IMR-90 (cell line): Measurements from ENCODE around the gene RRAGC. TPM values are rescaled to one million over a fixed set of nuclear protein-coding genes. Genes with fewer than 3 reads are reported as not detected.

Experiments
- ATAC-seq: fragments of 200-7000 bp; cut with Tn5 transposase; 2 replicates; pipeline ENCODE4 v1.9.1; 2020; ENCODE audit warnings: low read depth, mild to moderate bottlenecking, moderate library complexity
- BruUV-seq: library from RNA; stranded (reverse); fragments of 400-500 nt; replicated peaks from 2 replicates; lab custom pipeline; 2021; lab: Mats Ljungman, UMichigan
- CTCF ChIA-PET: fragments of 300-600 bp; formaldehyde crosslinking; extraction: SDS; loops from one replicate; lab custom pipeline; 2021; ENCODE audit warnings: antibody characterized with exemption; lab: Yijun Ruan, JAX
- POLR2A ChIA-PET: fragments of 300-600 bp; sonication (Branson Sonifier 250); formaldehyde crosslinking; loops from one replicate; lab custom pipeline; 2022; ENCODE audit warnings: antibody characterized with exemption; ENCODE audit not compliant: unreplicated experiment; lab: Charles Lee
- DNase-seq: peaks from one replicate; pipeline ENCODE4 v3.0.0; 2013
- H2AFZ ChIP-seq: replicated peaks from 2 replicates; pipeline ENCODE3; 2013; ENCODE audit warnings: low read length, mild to moderate bottlenecking; ENCODE audit not compliant: poor library complexity
- H2AK5ac ChIP-seq: 2 replicates; pipeline ENCODE4 v1.6.1; 2013; ENCODE audit warnings: low read depth, low read length, inconsistent platforms
- H2AK9ac ChIP-seq: replicated peaks from 2 replicates; pipeline ENCODE3; 2013; ENCODE audit warnings: mild to moderate bottlenecking, low read depth, low read length, moderate library complexity; ENCODE audit not compliant: poor library complexity
- H2BK120ac ChIP-seq: 2 replicates; pipeline ENCODE4 v1.6.1; 2013; ENCODE audit warnings: low read depth, low read length, inconsistent platforms
- H2BK15ac ChIP-seq: 3 replicates; pipeline ENCODE4 v1.6.1; 2013; ENCODE audit warnings: low read depth, low read length, inconsistent platforms
- H2BK20ac ChIP-seq: 2 replicates; pipeline ENCODE4 v1.6.1; 2013; ENCODE audit warnings: low read depth, mild to moderate bottlenecking, inconsistent platforms, low read length, moderate library complexity
- H2BK5ac ChIP-seq: 2 replicates; pipeline ENCODE4 v1.6.1; 2013; ENCODE audit warnings: mild to moderate bottlenecking, low read depth, low read length, inconsistent platforms; ENCODE audit not compliant: poor library complexity, severe bottlenecking
- H3K14ac ChIP-seq: replicated peaks from 2 replicates; pipeline ENCODE4 v1.6.1; 2013; ENCODE audit warnings: low read depth, low read length, inconsistent platforms
- H3K18ac ChIP-seq: 2 replicates; pipeline ENCODE4 v1.6.1; 2013; ENCODE audit warnings: low read depth, low read length, control low read depth
- H3K23ac ChIP-seq: 2 replicates; pipeline ENCODE4 v1.6.1; 2013; ENCODE audit warnings: low read depth, low read length, inconsistent platforms
- H3K27ac ChIP-seq: 2 replicates; pipeline ENCODE4 v1.5.1; 2013; ENCODE audit warnings: mild to moderate bottlenecking, control low read depth, low read length; ENCODE audit not compliant: insufficient read depth
- H3K27me3 ChIP-seq: 2 replicates; pipeline ENCODE4 v1.6.1; 2013; ENCODE audit warnings: low read length; ENCODE audit not compliant: control insufficient read depth, insufficient read depth
- H3K36me3 ChIP-seq: 2 replicates; pipeline ENCODE4 v1.6.1; 2013; ENCODE audit warnings: low read length, mixed read lengths; ENCODE audit not compliant: control insufficient read depth, insufficient read depth
- H3K4ac ChIP-seq: 2 replicates; pipeline ENCODE4 v1.6.1; 2013; ENCODE audit warnings: low read depth, low read length, inconsistent platforms
- H3K4me1 ChIP-seq: 2 replicates; pipeline ENCODE4 v1.6.1; 2013; ENCODE audit warnings: low read length, mixed read lengths; ENCODE audit not compliant: control insufficient read depth, insufficient read depth
- H3K4me2 ChIP-seq: 2 replicates; pipeline ENCODE4 v1.6.1; 2013; ENCODE audit warnings: low read depth, mild to moderate bottlenecking, control low read depth, low read length, moderate library complexity
- H3K4me3 ChIP-seq: 2 replicates; pipeline ENCODE4 v1.5.1; 2013; ENCODE audit warnings: low read depth, mild to moderate bottlenecking, control low read depth, low read length, moderate library complexity; ENCODE audit not compliant: insufficient read depth
- H3K56ac ChIP-seq: 2 replicates; pipeline ENCODE4 v1.6.1; 2013; ENCODE audit warnings: low read length, inconsistent platforms; ENCODE audit not compliant: insufficient read depth; ENCODE audit errors: extremely low read depth
- H3K79me1 ChIP-seq, 2 experiments: 2 replicates each; pipeline ENCODE4 v1.6.1; 2013; ENCODE audit warnings: low read length in 2 of 2, inconsistent platforms in 1 of 2, low read depth in 1 of 2
- H3K9ac ChIP-seq: 2 replicates; pipeline ENCODE4 v1.6.1; 2013; ENCODE audit warnings: low read depth, low read length, control low read depth
- H3K9me1 ChIP-seq: 2 replicates; pipeline ENCODE4 v1.6.1; 2013; ENCODE audit warnings: low read length, inconsistent platforms; ENCODE audit not compliant: insufficient read depth
- H3K9me3 ChIP-seq: 2 replicates; pipeline ENCODE4 v1.6.1; 2013; ENCODE audit warnings: low read length; ENCODE audit not compliant: control insufficient read depth, insufficient read depth
- H4K20me1 ChIP-seq: 2 replicates; pipeline ENCODE4 v1.6.1; 2013; ENCODE audit warnings: low read length, inconsistent platforms; ENCODE audit not compliant: insufficient read depth
- H4K5ac ChIP-seq: 2 replicates; pipeline ENCODE4 v1.6.1; 2013; ENCODE audit warnings: mild to moderate bottlenecking, low read depth, low read length, control low read depth
- H4K8ac ChIP-seq, 2 experiments: 2 replicates each; pipeline ENCODE4 v1.6.1; 2013; ENCODE audit warnings: low read depth in 2 of 2, low read length in 2 of 2, control low read depth in 1 of 2, inconsistent platforms in 1 of 2
- H4K91ac ChIP-seq: 2 replicates; pipeline ENCODE4 v1.6.1; 2013; ENCODE audit warnings: low read depth, low read length, inconsistent platforms; ENCODE audit not compliant: insufficient read depth
- BHLHE40 ChIP-seq: fragments of 150-350 bp; IDR thresholded peaks from 2 replicates; pipeline ENCODE4 v1.6.1; 2016; ENCODE audit warnings: mild to moderate bottlenecking, low read depth, low read length
- CEBPB ChIP-seq: IDR thresholded peaks from 2 replicates; pipeline ENCODE4 v1.6.1; 2012; ENCODE audit warnings: low read depth, low read length, improper control_type of control experiment
- CHD1 ChIP-seq: IDR thresholded peaks from 2 replicates; pipeline ENCODE4 v1.6.1; 2012; ENCODE audit warnings: low read depth, low read length, improper control_type of control experiment
- CTCF ChIP-seq: conservative IDR thresholded peaks from 2 replicates; pipeline ENCODE4 v1.5.1; 2012; ENCODE audit warnings: mild to moderate bottlenecking, low read depth, low read length, improper control_type of control experiment
- ELK1 ChIP-seq: fragments of 150-350 bp; IDR thresholded peaks from 2 replicates; pipeline ENCODE4 v1.6.1; 2016; ENCODE audit warnings: low read depth, mild to moderate bottlenecking, low read length, moderate library complexity, borderline replicate concordance
- FOS ChIP-seq: fragments of 150-350 bp; IDR thresholded peaks from 2 replicates; pipeline ENCODE4 v1.6.1; 2016; ENCODE audit warnings: low read depth, low read length
- MAFK ChIP-seq: IDR thresholded peaks from 2 replicates; pipeline ENCODE4 v1.6.1; 2012; ENCODE audit warnings: low read depth, low read length, improper control_type of control experiment
- MAZ ChIP-seq: IDR thresholded peaks from 2 replicates; pipeline ENCODE4 v1.6.1; 2012; ENCODE audit warnings: low read depth, mild to moderate bottlenecking, low read length, improper control_type of control experiment, moderate library complexity, borderline replicate concordance
- MXI1 ChIP-seq: IDR thresholded peaks from 2 replicates; pipeline ENCODE4 v1.6.1; 2012; ENCODE audit warnings: low read depth, mild to moderate bottlenecking, low read length, moderate library complexity, borderline replicate concordance
- NFE2L2 ChIP-seq: fragments of 150-350 bp; IDR thresholded peaks from 2 replicates; pipeline ENCODE4 v1.6.1; 2016; ENCODE audit warnings: low read depth, mild to moderate bottlenecking, low read length
- POLR2A ChIP-seq: IDR thresholded peaks from 2 replicates; pipeline ENCODE4 v1.6.1; 2012; ENCODE audit warnings: mild to moderate bottlenecking, low read depth, low read length
- RAD21 ChIP-seq: IDR thresholded peaks from 2 replicates; pipeline ENCODE4 v1.6.1; 2012; ENCODE audit warnings: low read length, improper control_type of control experiment
- RCOR1 ChIP-seq: IDR thresholded peaks from 2 replicates; pipeline ENCODE4 v1.6.1; 2012; ENCODE audit warnings: mild to moderate bottlenecking, low read length, improper control_type of control experiment; ENCODE audit not compliant: insufficient replicate concordance
- RFX5 ChIP-seq: IDR thresholded peaks from 2 replicates; pipeline ENCODE4 v1.8.0; 2012; ENCODE audit warnings: low read depth, mild to moderate bottlenecking, low read length, moderate library complexity
- SMC3 ChIP-seq: fragments of 150-350 bp; IDR thresholded peaks from 2 replicates; pipeline ENCODE4 v1.6.1; 2016; ENCODE audit warnings: low read depth, mild to moderate bottlenecking, antibody characterized with exemption, low read length, moderate library complexity
- USF2 ChIP-seq: fragments of 150-350 bp; IDR thresholded peaks from 2 replicates; pipeline ENCODE4 v1.6.1; 2017; ENCODE audit warnings: mild to moderate bottlenecking, antibody characterized with exemption, low read length, low read depth
- WGBS, 2 experiments: methylation state at CpG; one replicate each; pipeline versions ENCODE4 v1.1.5 to v1.1.7; 2013; ENCODE audit warnings: missing lambda C conversion rate in 2 of 2; ENCODE audit not compliant: insufficient read length in 1 of 2; ENCODE audit errors: extremely low coverage in 2 of 2; 5-methylcytosine and 5-hydroxymethylcytosine counted together
- dilution Hi-C: fragments of 300-500 bp; cut with HindIII; formaldehyde crosslinking; loops from one replicate; pipeline ENCODE4 v1.14.3; 2018; ENCODE audit warnings: low sequenced_read_pairs; ENCODE audit not compliant: unreplicated experiment
- in situ Hi-C: fragments of 300-500 bp; cut with MboI; formaldehyde crosslinking; loops from 3 replicates; pipeline ENCODE4 v1.14.3; 2019; ENCODE audit warnings: low sequenced_read_pairs, inconsistent platforms, mixed read lengths
- intact Hi-C: fragments of 100-400 bp; cut with micrococcal nuclease; formaldehyde crosslinking; loops from 2 replicates; pipeline ENCODE4 v1.10.0; 2022
- polyA plus RNA-seq, 3 experiments: library from polyadenylated mRNA; depleted of rRNA; stranded (reverse); fragments of >200 nt; gene quantifications; 2 replicates each; pipeline ENCODE4 v1.2.3, GENCODE V29; 2012; ENCODE audit warnings: low replicate concordance in 1 of 3
- total RNA-seq: library from RNA; depleted of rRNA; stranded (reverse); fragments of >200 nt; gene quantifications from 2 replicates; pipeline ENCODE4 v1.2.3, GENCODE V29; 2012

Gene RRAGC
- total and polyA plus RNA-seq, 2 of the 4 experiments (the other 2 are of a cell fraction), result 7.2 to 12.2 TPM

- Histone ChIP-seq H4K91ac (no peak overlapping the region), H2AFZ (no peak overlapping the region), H3K4ac (no peak overlapping the region), H2BK120ac (no peak overlapping the region), H3K27me3 (no peaks in the 10 kb centered on the region), H3K4me1 (no peaks in the 10 kb centered on the region), H3K36me3 (0 out of 2 replicates have a peak, but pooled peaks cover 1% of the 10 kb centered on the region), H3K14ac (no peak overlapping the region), H3K18ac (no peak overlapping the region), H2BK15ac (no peak overlapping the region), H3K79me1 (peaks cover 8 to 34% of the 10 kb centered on the region in 2 experiments; a peak in 3 of 4 replicates), H2BK20ac (no peak overlapping the region), H3K27ac (no peak overlapping the region), H4K5ac (no peak overlapping the region), H3K4me2 (no peak overlapping the region), H3K9me3 (no peaks in the 10 kb centered on the region), H2BK5ac (no peak overlapping the region), H4K20me1 (no peaks in the 10 kb centered on the region; the same call in 1 of the 2 replicates), H3K9ac (no peak overlapping the region), H2AK5ac (no peak overlapping the region), H3K23ac (no peak overlapping the region), H2AK9ac (no peak overlapping the region), H3K56ac (no peak overlapping the region), H4K8ac (no peak overlapping the region), H3K9me1 (no peaks in the 10 kb centered on the region; the same call in 1 of the 2 replicates), H3K4me3 (no peak overlapping the region)
- dilution Hi-C loops, result no loop called here
- intact Hi-C loops, result no loop called here
- BruUV-seq, result no TSS peak
- DNase-seq (no peak), ATAC-seq (no peak)
- ChIA-PET POLR2A (no interaction called here), CTCF (no interaction called here)
- WGBS, 2 experiments, result no CpG with 5 or more reads among the region's 8 CpGs
- TF ChIP-seq FOS, result no peak
- TF ChIP-seq SMC3, result no peak
- TF ChIP-seq CHD1, result no peak
- TF ChIP-seq BHLHE40, result no peak
- TF ChIP-seq CEBPB, result no peak
- TF ChIP-seq RAD21, result no peak
- TF ChIP-seq MXI1, result no peak
- TF ChIP-seq RFX5, result no peak
- no peak for TF ChIP-seq MAFK
- TF ChIP-seq CTCF, result no peak
- TF ChIP-seq POLR2A, result no peak
- no peak for TF ChIP-seq USF2
- TF ChIP-seq NFE2L2, result no peak
- no peak for TF ChIP-seq RCOR1
- TF ChIP-seq ELK1, result no peak
- TF ChIP-seq MAZ, result no peak
- in situ Hi-C loops, result loop anchor here (25.0 kb wide), 1 partner anchor 670 kb away; no protein-coding TSS in a partner anchor
Measured at GRCh38 chr1:38867208-38867607, 7.6 kb upstream of the RRAGC start.
